ENCODE data around the gene SYNDIG1.

SYNDIG1 gene

GRCh38 chr20:24658920-24659660 lies 189.7 kb downstream of the SYNDIG1 start:
- DNase-seq (ENCODE audit: low spot score), result no peak

GRCh38 chr20:24659835-24660234 lies 190.4 kb downstream of the SYNDIG1 start:
- DNase-seq (ENCODE audit: low spot score), result no peak

- no peak for DNase-seq (ENCODE audit: low spot score)
Measured at GRCh38 chr20:24660651-24661050, 191.2 kb downstream of the SYNDIG1 start.

- DNase-seq (ENCODE audit: low spot score), result no peak
Measured at GRCh38 chr20:24661255-24661654, 191.8 kb downstream of the SYNDIG1 start.

GRCh38 chr20:24662322-24662721 lies 192.9 kb downstream of the SYNDIG1 start:
- no peak for DNase-seq (ENCODE audit: low spot score)

GRCh38 chr20:24662752-24663365 lies 193.4 kb downstream of the SYNDIG1 start:
- no peak for DNase-seq (ENCODE audit: low spot score)

GRCh38 chr20:24663496-24663895 lies 194.1 kb downstream of the SYNDIG1 start:
- no peak for DNase-seq (ENCODE audit: low spot score)

GRCh38 chr20:24664266-24664986 lies 195.0 kb downstream of the SYNDIG1 start:
- DNase-seq (ENCODE audit: low spot score), result no peak

GRCh38 chr20:24665196-24665595 lies 195.8 kb downstream of the SYNDIG1 start:
- DNase-seq (ENCODE audit: low spot score), result no peak

- no peak for DNase-seq (ENCODE audit: low spot score)
Measured at GRCh38 chr20:24665741-24666191, 196.3 kb downstream of the SYNDIG1 start.

GRCh38 chr20:24667689-24668383 lies 198.4 kb downstream of the SYNDIG1 start:
- no peak for DNase-seq (ENCODE audit: low spot score)

GRCh38 chr20:24668384-24668702 lies 198.9 kb downstream of the SYNDIG1 start:
- DNase-seq (ENCODE audit: low spot score), result no peak

GRCh38 chr20:24668791-24669190 lies 199.4 kb downstream of the SYNDIG1 start:
- no peak for DNase-seq (ENCODE audit: low spot score)

- DNase-seq (ENCODE audit: low spot score), result no peak
Measured at GRCh38 chr20:24669701-24670100, 200.3 kb downstream of the SYNDIG1 start.

GRCh38 chr20:24670341-24670872 lies 201.0 kb downstream of the SYNDIG1 start:
- no peak for DNase-seq (ENCODE audit: low spot score)

GRCh38 chr20:24670981-24671380 lies 201.6 kb downstream of the SYNDIG1 start:
- DNase-seq (ENCODE audit: low spot score), result no peak

- DNase-seq (ENCODE audit: low spot score), result no peak
Measured at GRCh38 chr20:24672181-24672880, 202.9 kb downstream of the SYNDIG1 start.

- no peak for DNase-seq (ENCODE audit: low spot score)
Measured at GRCh38 chr20:24672886-24673677, 203.7 kb downstream of the SYNDIG1 start.

GRCh38 chr20:24673678-24674570 lies 204.5 kb downstream of the SYNDIG1 start:
- DNase-seq (ENCODE audit: low spot score), result no peak
